Measurements from ENCODE around the gene SRRM3.

Gene SRRM3

GRCh38 chr7:76278540-76278939, 76.8 kb downstream of the SRRM3 start:
- H3K4me3 ChIP-seq (ENCODE audit: severe bottlenecking): no peak overlapping the region
- no peaks in the 10 kb centered on the region for H3K9me3 ChIP-seq (ENCODE audit: severe bottlenecking)
- no peaks in the 10 kb centered on the region for H3K36me3 ChIP-seq (ENCODE audit: low read depth)
- TF ChIP-seq CTCF (IDR thresholded peaks at IDR 0.05; ENCODE audit: poor library complexity, severe bottlenecking): no peak
- no peak for ATAC-seq (ENCODE audit: low read depth)
- H3K27me3 ChIP-seq (ENCODE audit: insufficient read depth, poor library complexity, severe bottlenecking): peaks cover 8% of the 10 kb centered on the region
- no peak overlapping the region for H3K27ac ChIP-seq (ENCODE audit: poor library complexity, severe bottlenecking)
- H3K4me1 ChIP-seq (ENCODE audit: insufficient read depth, poor library complexity, severe bottlenecking): no peaks in the 10 kb centered on the region
- no peak for DNase-seq (ENCODE audit: low spot score)

GRCh38 chr7:76280408-76280807, 78.7 kb downstream of the SRRM3 start:
- Histone ChIP-seq H3K36me3 (ENCODE audit: low read depth) (no peaks in the 10 kb centered on the region), H3K9me3 (ENCODE audit: severe bottlenecking) (no peaks in the 10 kb centered on the region), H3K4me3 (ENCODE audit: severe bottlenecking) (no peak overlapping the region), H3K27me3 (ENCODE audit: insufficient read depth, poor library complexity, severe bottlenecking) (peaks cover 8% of the 10 kb centered on the region), H3K4me1 (ENCODE audit: insufficient read depth, poor library complexity, severe bottlenecking) (no peaks in the 10 kb centered on the region), H3K27ac (ENCODE audit: poor library complexity, severe bottlenecking) (no peak overlapping the region)
- DNase-seq (ENCODE audit: low spot score) (no peak), ATAC-seq (ENCODE audit: low read depth) (no peak)
- no peak for TF ChIP-seq CTCF (IDR thresholded peaks at IDR 0.05; ENCODE audit: poor library complexity, severe bottlenecking)

- Histone ChIP-seq H3K27me3 (ENCODE audit: insufficient read depth, poor library complexity, severe bottlenecking) (peaks cover 8% of the 10 kb centered on the region), H3K9me3 (ENCODE audit: severe bottlenecking) (no peaks in the 10 kb centered on the region), H3K27ac (ENCODE audit: poor library complexity, severe bottlenecking) (no peak overlapping the region), H3K36me3 (ENCODE audit: low read depth) (no peaks in the 10 kb centered on the region), H3K4me3 (ENCODE audit: severe bottlenecking) (peak overlapping the region; percentile 21), H3K4me1 (ENCODE audit: insufficient read depth, poor library complexity, severe bottlenecking) (no peaks in the 10 kb centered on the region)
- ATAC-seq (ENCODE audit: low read depth): no peak
- DNase-seq (ENCODE audit: low spot score): no peak
- no peak for TF ChIP-seq CTCF (IDR thresholded peaks at IDR 0.05; ENCODE audit: poor library complexity, severe bottlenecking)
Measured at GRCh38 chr7:76281006-76281705, 79.5 kb downstream of the SRRM3 start.

GRCh38 chr7:76281706-76282343, 80.1 kb downstream of the SRRM3 start:
- no peak for ATAC-seq (ENCODE audit: low read depth)

More at GRCh38 chr7:76281706-76282343, 80.1 kb downstream of the SRRM3 start:
- no peak for TF ChIP-seq CTCF (IDR thresholded peaks at IDR 0.05; ENCODE audit: poor library complexity, severe bottlenecking)
- peaks cover 8% of the 10 kb centered on the region for H3K27me3 ChIP-seq (ENCODE audit: insufficient read depth, poor library complexity, severe bottlenecking)
- no peak for DNase-seq (ENCODE audit: low spot score)
- H3K36me3 ChIP-seq (ENCODE audit: low read depth): no peaks in the 10 kb centered on the region
- peak overlapping the region; percentile 68 for H3K4me3 ChIP-seq (ENCODE audit: severe bottlenecking)
- H3K9me3 ChIP-seq (ENCODE audit: severe bottlenecking): no peaks in the 10 kb centered on the region
- H3K27ac ChIP-seq (ENCODE audit: poor library complexity, severe bottlenecking): no peak overlapping the region
- H3K4me1 ChIP-seq (ENCODE audit: insufficient read depth, poor library complexity, severe bottlenecking): no peaks in the 10 kb centered on the region

Measured in RWPE2 (cell line).